Endothelial cell of umbilical vein (primary cell): ENCODE data around the gene RAD51B.

Experiments used
- EZH2 ChIP-seq: IDR thresholded peaks from 2 replicates; pipeline ENCODE4 v1.6.1; 2012; ENCODE audit warnings: borderline replicate concordance, low read depth, mild to moderate bottlenecking, moderate library complexity, low read length, inconsistent platforms; ENCODE audit not compliant: severe bottlenecking
- JUN ChIP-seq: IDR thresholded peaks from 2 replicates; pipeline ENCODE4 v1.6.1; 2011; ENCODE audit warnings: borderline replicate concordance, low read depth; ENCODE audit not compliant: insufficient read length, insufficient read depth
- MAX ChIP-seq: IDR thresholded peaks from 2 replicates; pipeline ENCODE4 v1.6.1; 2011; ENCODE audit not compliant: insufficient read depth, insufficient read length
- POLR2A ChIP-seq: IDR thresholded peaks from 2 replicates; pipeline ENCODE4 v1.6.1; 2012; ENCODE audit warnings: low read depth, mild to moderate bottlenecking, control low read depth, low read length
- POLR2AphosphoS5 ChIP-seq: IDR thresholded peaks from 2 replicates; pipeline ENCODE4 v1.6.1; 2012; ENCODE audit warnings: low read depth, mild to moderate bottlenecking, control low read depth, low read length, moderate library complexity; ENCODE audit not compliant: insufficient read depth
- TF ChIP-seq, protein P1 (sequence below), 2 donors: IDR thresholded peaks; 1 replicate in 1 of 2; 2 replicates in 1 of 2; pipeline ENCODE4 v1.5.1; 2011; ENCODE audit warnings: low read length in 2 of 2, mild to moderate bottlenecking in 2 of 2, moderate library complexity in 2 of 2, control low read depth in 1 of 2, inconsistent platforms in 1 of 2, low read depth in 1 of 2; ENCODE audit not compliant: insufficient read depth in 1 of 2; ENCODE audit errors: extremely low read depth in 1 of 2

GRCh38 chr14:68681256-68682011, 861.9 kb downstream of the RAD51B start:
- TF ChIP-seq, protein P1, sequence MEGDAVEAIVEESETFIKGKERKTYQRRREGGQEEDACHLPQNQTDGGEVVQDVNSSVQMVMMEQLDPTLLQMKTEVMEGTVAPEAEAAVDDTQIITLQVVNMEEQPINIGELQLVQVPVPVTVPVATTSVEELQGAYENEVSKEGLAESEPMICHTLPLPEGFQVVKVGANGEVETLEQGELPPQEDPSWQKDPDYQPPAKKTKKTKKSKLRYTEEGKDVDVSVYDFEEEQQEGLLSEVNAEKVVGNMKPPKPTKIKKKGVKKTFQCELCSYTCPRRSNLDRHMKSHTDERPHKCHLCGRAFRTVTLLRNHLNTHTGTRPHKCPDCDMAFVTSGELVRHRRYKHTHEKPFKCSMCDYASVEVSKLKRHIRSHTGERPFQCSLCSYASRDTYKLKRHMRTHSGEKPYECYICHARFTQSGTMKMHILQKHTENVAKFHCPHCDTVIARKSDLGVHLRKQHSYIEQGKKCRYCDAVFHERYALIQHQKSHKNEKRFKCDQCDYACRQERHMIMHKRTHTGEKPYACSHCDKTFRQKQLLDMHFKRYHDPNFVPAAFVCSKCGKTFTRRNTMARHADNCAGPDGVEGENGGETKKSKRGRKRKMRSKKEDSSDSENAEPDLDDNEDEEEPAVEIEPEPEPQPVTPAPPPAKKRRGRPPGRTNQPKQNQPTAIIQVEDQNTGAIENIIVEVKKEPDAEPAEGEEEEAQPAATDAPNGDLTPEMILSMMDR (IDR thresholded peaks at IDR 0.05; ENCODE audit: extremely low read depth in 1 of 2, insufficient read depth in 1 of 2, low read depth in 1 of 2, low read length in 2 of 2) = no peak
- no peak for TF ChIP-seq JUN
- TF ChIP-seq EZH2 = no peak
- TF ChIP-seq POLR2A = no peak
- TF ChIP-seq MAX = no peak
- TF ChIP-seq POLR2AphosphoS5 = no peak
